ENCODE data around the gene ADORA1. TPM values are rescaled to one million over a fixed set of nuclear protein-coding genes. Genes with fewer than 3 reads are reported as not detected.

Gene ADORA1
- total and polyA plus RNA-seq, 2 of the 13 experiments (the other 11 are each of a cell fraction or from before 2014, with no cell fraction given), result 0.11 TPM; not detected in 1

- CTCF ChIA-PET (ENCODE audit: low intra/inter-chr PET ratio, low total read pairs), result interaction anchor here (1.2 to 2.4 kb wide), 4 partner anchors 49 to 178 kb away, joined by 3 to 17 read pairs (median 14); no protein-coding TSS in a partner anchor
- Histone ChIP-seq H3K27me3 (ENCODE audit: control insufficient read depth in 1 of 2, insufficient read depth in 2 of 2, low read length in 2 of 2) (peaks cover 0 to 22% of the 10 kb centered on the region in 2 experiments; a peak in 3 of 5 replicates), H3K4me1 (ENCODE audit: insufficient read depth, low read length) (peaks cover 14% of the 10 kb centered on the region), H3K9me3 (ENCODE audit: low read length) (no peaks in the 10 kb centered on the region), H3K4me2 (ENCODE audit: low read depth, low read length) (no peak overlapping the region), H3K79me2 (ENCODE audit: insufficient read depth, low read length) (no peaks in the 10 kb centered on the region), H2AFZ (ENCODE audit: low read length) (no peak overlapping the region), H4K20me1 (ENCODE audit: insufficient read depth, low read length) (no peaks in the 10 kb centered on the region; the same call in 1 of the 2 replicates), H3K4me3 (replicated peaks in 1 of 3; ENCODE audit: insufficient read depth in 1 of 3, low read depth in 2 of 3, low read length in 3 of 3) (no peak overlapping the region), H3K9ac (ENCODE audit: insufficient read depth, low read depth, low read length) (no peak overlapping the region), H3K27ac (ENCODE audit: extremely low read length, insufficient read depth, low read length) (no peak overlapping the region), H3K36me3 (replicated peaks in 1 of 2; ENCODE audit: control insufficient read depth in 1 of 2, insufficient read depth in 2 of 2, low read length in 2 of 2) (no peaks in the 10 kb centered on the region)
- DNase-seq (ENCODE audit: low spot score) (no peak), FAIRE-seq (no peak), ATAC-seq (no peak)
- intact Hi-C loops (cut with micrococcal nuclease; ENCODE audit: unreplicated experiment), result loop anchor here (5.0 kb wide), 1 partner anchor 178 kb away; no protein-coding TSS in a partner anchor
- TF ChIP-seq CEBPG (CRISPR knock-in tag; IDR thresholded peaks at IDR 0.05), result no peak
- no peak for TF ChIP-seq JDP2 (CRISPR knock-in tag; IDR thresholded peaks at IDR 0.05; ENCODE audit: borderline replicate concordance)
- TF ChIP-seq FOXK2 (IDR thresholded peaks at IDR 0.05), result no peak
- no peak for TF ChIP-seq RXRB (CRISPR knock-in tag; IDR thresholded peaks at IDR 0.05; ENCODE audit: borderline replicate concordance)
- no peak for TF ChIP-seq TFDP2 (CRISPR knock-in tag; IDR thresholded peaks at IDR 0.05)
- TF ChIP-seq GMEB1 (CRISPR knock-in tag; IDR thresholded peaks at IDR 0.05; ENCODE audit: borderline replicate concordance), result no peak
- no peak for TF ChIP-seq CBX1 (IDR thresholded peaks at IDR 0.05; ENCODE audit: low read depth)
- no peak for TF ChIP-seq THAP11 (CRISPR knock-in tag; IDR thresholded peaks at IDR 0.05)
- TF ChIP-seq, protein P1, sequence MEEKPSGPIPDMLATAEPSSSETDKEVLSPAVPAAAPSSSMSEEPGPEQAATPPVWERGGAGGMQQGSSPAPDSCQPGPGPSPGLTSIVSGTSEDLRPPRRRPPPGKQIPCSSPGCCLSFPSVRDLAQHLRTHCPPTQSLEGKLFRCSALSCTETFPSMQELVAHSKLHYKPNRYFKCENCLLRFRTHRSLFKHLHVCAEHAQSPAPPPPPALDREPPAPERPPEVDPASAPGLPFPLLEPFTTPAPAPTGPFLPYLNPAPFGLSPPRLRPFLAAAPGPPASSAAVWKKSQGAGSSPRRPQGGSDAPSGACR (CRISPR knock-in tag; IDR thresholded peaks at IDR 0.05), result no peak
- no peak for TF ChIP-seq NFKBIZ (CRISPR knock-in tag; IDR thresholded peaks at IDR 0.05)
- TF ChIP-seq, protein P2, sequence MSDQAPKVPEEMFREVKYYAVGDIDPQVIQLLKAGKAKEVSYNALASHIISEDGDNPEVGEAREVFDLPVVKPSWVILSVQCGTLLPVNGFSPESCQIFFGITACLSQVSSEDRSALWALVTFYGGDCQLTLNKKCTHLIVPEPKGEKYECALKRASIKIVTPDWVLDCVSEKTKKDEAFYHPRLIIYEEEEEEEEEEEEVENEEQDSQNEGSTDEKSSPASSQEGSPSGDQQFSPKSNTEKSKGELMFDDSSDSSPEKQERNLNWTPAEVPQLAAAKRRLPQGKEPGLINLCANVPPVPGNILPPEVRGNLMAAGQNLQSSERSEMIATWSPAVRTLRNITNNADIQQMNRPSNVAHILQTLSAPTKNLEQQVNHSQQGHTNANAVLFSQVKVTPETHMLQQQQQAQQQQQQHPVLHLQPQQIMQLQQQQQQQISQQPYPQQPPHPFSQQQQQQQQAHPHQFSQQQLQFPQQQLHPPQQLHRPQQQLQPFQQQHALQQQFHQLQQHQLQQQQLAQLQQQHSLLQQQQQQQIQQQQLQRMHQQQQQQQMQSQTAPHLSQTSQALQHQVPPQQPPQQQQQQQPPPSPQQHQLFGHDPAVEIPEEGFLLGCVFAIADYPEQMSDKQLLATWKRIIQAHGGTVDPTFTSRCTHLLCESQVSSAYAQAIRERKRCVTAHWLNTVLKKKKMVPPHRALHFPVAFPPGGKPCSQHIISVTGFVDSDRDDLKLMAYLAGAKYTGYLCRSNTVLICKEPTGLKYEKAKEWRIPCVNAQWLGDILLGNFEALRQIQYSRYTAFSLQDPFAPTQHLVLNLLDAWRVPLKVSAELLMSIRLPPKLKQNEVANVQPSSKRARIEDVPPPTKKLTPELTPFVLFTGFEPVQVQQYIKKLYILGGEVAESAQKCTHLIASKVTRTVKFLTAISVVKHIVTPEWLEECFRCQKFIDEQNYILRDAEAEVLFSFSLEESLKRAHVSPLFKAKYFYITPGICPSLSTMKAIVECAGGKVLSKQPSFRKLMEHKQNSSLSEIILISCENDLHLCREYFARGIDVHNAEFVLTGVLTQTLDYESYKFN (CRISPR knock-in tag; conservative IDR thresholded peaks at IDR 0.05), result no peak
- TF ChIP-seq ZNF317 (CRISPR knock-in tag; IDR thresholded peaks at IDR 0.05), result no peak
- no peak for TF ChIP-seq ISL2 (CRISPR knock-in tag; IDR thresholded peaks at IDR 0.05)
- POLR2A ChIA-PET, result no interaction called here
- in situ Hi-C loops (cut with HindIII; ENCODE audit: extremely low pct_ligation_motif_present, low pct_unique_long_range_greater_than_20kb), result loop anchor here (5.0 kb wide), 3 partner anchors 48 to 178 kb away; no protein-coding TSS in a partner anchor
- WGBS (ENCODE audit: low lambda C conversion rate), result 44% methylated on average over 4 of the region's 9 CpGs
- BruUV-seq (replicated peaks), result no TSS peak
Measured at GRCh38 chr1:203215573-203215972, 88.0 kb downstream of the ADORA1 start.

Measured in HepG2 (cell line).